ENCODE measurements around the gene GTPBP4.
A peak's percentile ranks its signal among the peaks of the same experiment; 100 is the strongest.

Gene GTPBP4

GRCh38 chr10:971150-971542, 17.1 kb upstream of the GTPBP4 start:
- peaks cover 2% of the 10 kb centered on the region for H3K36me3 Mint-ChIP-seq (ENCODE audit: insufficient read depth)
- H3K4me3 Mint-ChIP-seq, result no peak overlapping the region
- H3K4me1 Mint-ChIP-seq, result no peaks in the 10 kb centered on the region
- DNase-seq (ENCODE audit: low spot score in 2 of 2) (no peak), ATAC-seq (replicated peaks; ENCODE audit: extremely low read depth, poor library complexity, severe bottlenecking) (no peak)
- no peaks in the 10 kb centered on the region for H3K9me3 Mint-ChIP-seq
- peaks cover 36% of the 10 kb centered on the region for H3K27me3 Mint-ChIP-seq
- H3K27ac Mint-ChIP-seq (ENCODE audit: low read depth), result no peak overlapping the region

- H3K4me3 Mint-ChIP-seq, result no peak overlapping the region
- ATAC-seq (replicated peaks; ENCODE audit: extremely low read depth, poor library complexity, severe bottlenecking), result no peak
- H3K9me3 Mint-ChIP-seq, result no peaks in the 10 kb centered on the region
- peaks cover 32% of the 10 kb centered on the region for H3K27me3 Mint-ChIP-seq
- H3K4me1 Mint-ChIP-seq, result no peaks in the 10 kb centered on the region
- peaks cover 2% of the 10 kb centered on the region for H3K36me3 Mint-ChIP-seq (ENCODE audit: insufficient read depth)
- DNase-seq (ENCODE audit: low spot score in 2 of 2), result no peak
- H3K27ac Mint-ChIP-seq (ENCODE audit: low read depth), result no peak overlapping the region
These were observed 16.6 kb upstream of the GTPBP4 start for GRCh38 chr10:971613-972012.

GRCh38 chr10:972763-973162, 15.5 kb upstream of the GTPBP4 start:
- no peaks in the 10 kb centered on the region for H3K4me1 Mint-ChIP-seq
- no peak for ATAC-seq (replicated peaks; ENCODE audit: extremely low read depth, poor library complexity, severe bottlenecking)
- H3K36me3 Mint-ChIP-seq (ENCODE audit: insufficient read depth), result peaks cover 2% of the 10 kb centered on the region
- H3K27me3 Mint-ChIP-seq, result peaks cover 24% of the 10 kb centered on the region
- no peak for DNase-seq (ENCODE audit: low spot score in 2 of 2)
- no peaks in the 10 kb centered on the region for H3K9me3 Mint-ChIP-seq
- no peak overlapping the region for H3K27ac Mint-ChIP-seq (ENCODE audit: low read depth)
- H3K4me3 Mint-ChIP-seq, result no peak overlapping the region

- peaks cover 2% of the 10 kb centered on the region for H3K36me3 Mint-ChIP-seq (ENCODE audit: insufficient read depth)
- no peak overlapping the region for H3K4me3 Mint-ChIP-seq
- H3K9me3 Mint-ChIP-seq, result peaks cover 6% of the 10 kb centered on the region
- DNase-seq (ENCODE audit: low spot score in 2 of 2), result no peak
- no peaks in the 10 kb centered on the region for H3K4me1 Mint-ChIP-seq
- H3K27ac Mint-ChIP-seq (ENCODE audit: low read depth), result no peak overlapping the region
- peaks cover 12% of the 10 kb centered on the region for H3K27me3 Mint-ChIP-seq
- ATAC-seq (replicated peaks; ENCODE audit: extremely low read depth, poor library complexity, severe bottlenecking), result no peak
These were observed 14.0 kb upstream of the GTPBP4 start for GRCh38 chr10:974038-974784.

- DNase-seq (ENCODE audit: low spot score in 2 of 2), result no peak
- H3K27me3 Mint-ChIP-seq, result peaks cover 6% of the 10 kb centered on the region
- H3K27ac Mint-ChIP-seq (ENCODE audit: low read depth), result no peak overlapping the region
- no peak for ATAC-seq (replicated peaks; ENCODE audit: extremely low read depth, poor library complexity, severe bottlenecking)
- H3K4me1 Mint-ChIP-seq, result no peaks in the 10 kb centered on the region
- peaks cover 2% of the 10 kb centered on the region for H3K36me3 Mint-ChIP-seq (ENCODE audit: insufficient read depth)
- peaks cover 8% of the 10 kb centered on the region for H3K9me3 Mint-ChIP-seq
- no peak overlapping the region for H3K4me3 Mint-ChIP-seq
These were observed 13.5 kb upstream of the GTPBP4 start for GRCh38 chr10:974785-975074.

- H3K27ac Mint-ChIP-seq (ENCODE audit: low read depth), result no peak overlapping the region
- peaks cover 8% of the 10 kb centered on the region for H3K9me3 Mint-ChIP-seq
- H3K27me3 Mint-ChIP-seq, result no peaks in the 10 kb centered on the region
- H3K4me1 Mint-ChIP-seq, result no peaks in the 10 kb centered on the region
- H3K36me3 Mint-ChIP-seq (ENCODE audit: insufficient read depth), result peaks cover 2% of the 10 kb centered on the region
- no peak overlapping the region for H3K4me3 Mint-ChIP-seq
- DNase-seq (ENCODE audit: low spot score in 2 of 2), result no peak
- no peak for ATAC-seq (replicated peaks; ENCODE audit: extremely low read depth, poor library complexity, severe bottlenecking)
These were observed 11.9 kb upstream of the GTPBP4 start for GRCh38 chr10:976316-976715.

GRCh38 chr10:978826-979421, 9.3 kb upstream of the GTPBP4 start:
- Mint-ChIP-seq H3K4me3 (no peak overlapping the region), H3K4me1 (no peaks in the 10 kb centered on the region), H3K9me3 (peaks cover 8% of the 10 kb centered on the region), H3K27me3 (no peaks in the 10 kb centered on the region), H3K27ac (ENCODE audit: low read depth) (no peak overlapping the region), H3K36me3 (ENCODE audit: insufficient read depth) (no peaks in the 10 kb centered on the region)
- no peak for ATAC-seq (replicated peaks; ENCODE audit: extremely low read depth, poor library complexity, severe bottlenecking)
- no peak for DNase-seq (ENCODE audit: low spot score in 2 of 2)

- Mint-ChIP-seq H3K27ac (ENCODE audit: low read depth) (no peak overlapping the region), H3K4me3 (no peak overlapping the region), H3K4me1 (no peaks in the 10 kb centered on the region), H3K27me3 (no peaks in the 10 kb centered on the region), H3K9me3 (peaks cover 8% of the 10 kb centered on the region), H3K36me3 (ENCODE audit: insufficient read depth) (no peaks in the 10 kb centered on the region)
- ATAC-seq (replicated peaks; ENCODE audit: extremely low read depth, poor library complexity, severe bottlenecking) (no peak), DNase-seq (ENCODE audit: low spot score in 2 of 2) (no peak)
These were observed 7.7 kb upstream of the GTPBP4 start for GRCh38 chr10:980468-981093.

GRCh38 chr10:983401-983800, 4.8 kb upstream of the GTPBP4 start:
- H3K4me1 Mint-ChIP-seq, result peaks cover 6% of the 10 kb centered on the region
- H3K27ac Mint-ChIP-seq (ENCODE audit: low read depth), result no peak overlapping the region
- H3K27me3 Mint-ChIP-seq, result no peaks in the 10 kb centered on the region
- DNase-seq (ENCODE audit: low spot score in 2 of 2) (no peak), ATAC-seq (replicated peaks; ENCODE audit: extremely low read depth, poor library complexity, severe bottlenecking) (no peak)
- peaks cover 6% of the 10 kb centered on the region for H3K36me3 Mint-ChIP-seq (ENCODE audit: insufficient read depth)
- no peak overlapping the region for H3K4me3 Mint-ChIP-seq
- H3K9me3 Mint-ChIP-seq, result peaks cover 8% of the 10 kb centered on the region

- no peak for ATAC-seq (replicated peaks; ENCODE audit: extremely low read depth, poor library complexity, severe bottlenecking)
- Mint-ChIP-seq H3K27me3 (no peaks in the 10 kb centered on the region), H3K4me3 (no peak overlapping the region), H3K4me1 (peaks cover 7% of the 10 kb centered on the region), H3K27ac (ENCODE audit: low read depth) (no peak overlapping the region), H3K9me3 (peaks cover 3% of the 10 kb centered on the region), H3K36me3 (ENCODE audit: insufficient read depth) (peaks cover 6% of the 10 kb centered on the region)
- DNase-seq (ENCODE audit: low spot score in 2 of 2), result no peak
These were observed 4.1 kb upstream of the GTPBP4 start for GRCh38 chr10:983971-984655.

- Mint-ChIP-seq H3K36me3 (ENCODE audit: insufficient read depth) (peaks cover 13% of the 10 kb centered on the region), H3K27ac (ENCODE audit: low read depth) (no peak overlapping the region), H3K4me1 (peaks cover 19% of the 10 kb centered on the region), H3K27me3 (no peaks in the 10 kb centered on the region), H3K9me3 (no peaks in the 10 kb centered on the region), H3K4me3 (no peak overlapping the region)
- no peak for ATAC-seq (replicated peaks; ENCODE audit: extremely low read depth, poor library complexity, severe bottlenecking)
- DNase-seq (ENCODE audit: low spot score in 2 of 2), result no peak
These were observed 2.9 kb upstream of the GTPBP4 start for GRCh38 chr10:985361-985760.

GRCh38 chr10:986137-986825, 2.0 kb upstream of the GTPBP4 start:
- Mint-ChIP-seq H3K9me3 (no peaks in the 10 kb centered on the region), H3K4me1 (peaks cover 29% of the 10 kb centered on the region), H3K27ac (ENCODE audit: low read depth) (peak overlapping the region; percentile 94), H3K27me3 (no peaks in the 10 kb centered on the region), H3K36me3 (ENCODE audit: insufficient read depth) (peaks cover 16% of the 10 kb centered on the region), H3K4me3 (peak overlapping the region; percentile 27)
- ATAC-seq (replicated peaks; ENCODE audit: extremely low read depth, poor library complexity, severe bottlenecking), result no peak
- no peak for DNase-seq (ENCODE audit: low spot score in 2 of 2)
